IMR-90 (cell line): ENCODE data around the gene SNCG. TPM values are rescaled to one million over a fixed set of nuclear protein-coding genes. Genes with fewer than 3 reads are reported as not detected.

Source experiments
- ATAC-seq: fragments of 200-7000 bp; cut with Tn5 transposase; 2 replicates; pipeline ENCODE4 v1.9.1; 2020; ENCODE audit warnings: low read depth, mild to moderate bottlenecking, moderate library complexity
- BruUV-seq: library from RNA; stranded (reverse); fragments of 400-500 nt; replicated peaks from 2 replicates; lab custom pipeline; 2021; lab: Mats Ljungman, UMichigan
- CTCF ChIA-PET: fragments of 300-600 bp; formaldehyde crosslinking; extraction: SDS; loops from one replicate; lab custom pipeline; 2021; ENCODE audit warnings: antibody characterized with exemption; lab: Yijun Ruan, JAX
- POLR2A ChIA-PET: fragments of 300-600 bp; sonication (Branson Sonifier 250); formaldehyde crosslinking; loops from one replicate; lab custom pipeline; 2022; ENCODE audit warnings: antibody characterized with exemption; ENCODE audit not compliant: unreplicated experiment; lab: Charles Lee
- DNase-seq: peaks from one replicate; pipeline ENCODE4 v3.0.0; 2013
- H2AFZ ChIP-seq: replicated peaks from 2 replicates; pipeline ENCODE3; 2013; ENCODE audit warnings: low read length, mild to moderate bottlenecking; ENCODE audit not compliant: poor library complexity
- H2AK5ac ChIP-seq: 2 replicates; pipeline ENCODE4 v1.6.1; 2013; ENCODE audit warnings: low read depth, low read length, inconsistent platforms
- H2AK9ac ChIP-seq: replicated peaks from 2 replicates; pipeline ENCODE3; 2013; ENCODE audit warnings: mild to moderate bottlenecking, low read depth, low read length, moderate library complexity; ENCODE audit not compliant: poor library complexity
- H2BK120ac ChIP-seq: 2 replicates; pipeline ENCODE4 v1.6.1; 2013; ENCODE audit warnings: low read depth, low read length, inconsistent platforms
- H2BK15ac ChIP-seq: 3 replicates; pipeline ENCODE4 v1.6.1; 2013; ENCODE audit warnings: low read depth, low read length, inconsistent platforms
- H2BK20ac ChIP-seq: 2 replicates; pipeline ENCODE4 v1.6.1; 2013; ENCODE audit warnings: low read depth, mild to moderate bottlenecking, inconsistent platforms, low read length, moderate library complexity
- H2BK5ac ChIP-seq: 2 replicates; pipeline ENCODE4 v1.6.1; 2013; ENCODE audit warnings: mild to moderate bottlenecking, low read depth, low read length, inconsistent platforms; ENCODE audit not compliant: poor library complexity, severe bottlenecking
- H3K14ac ChIP-seq: replicated peaks from 2 replicates; pipeline ENCODE4 v1.6.1; 2013; ENCODE audit warnings: low read depth, low read length, inconsistent platforms
- H3K18ac ChIP-seq: 2 replicates; pipeline ENCODE4 v1.6.1; 2013; ENCODE audit warnings: low read depth, low read length, control low read depth
- H3K23ac ChIP-seq: 2 replicates; pipeline ENCODE4 v1.6.1; 2013; ENCODE audit warnings: low read depth, low read length, inconsistent platforms
- H3K27ac ChIP-seq: 2 replicates; pipeline ENCODE4 v1.5.1; 2013; ENCODE audit warnings: mild to moderate bottlenecking, control low read depth, low read length; ENCODE audit not compliant: insufficient read depth
- H3K27me3 ChIP-seq: 2 replicates; pipeline ENCODE4 v1.6.1; 2013; ENCODE audit warnings: low read length; ENCODE audit not compliant: control insufficient read depth, insufficient read depth
- H3K36me3 ChIP-seq: 2 replicates; pipeline ENCODE4 v1.6.1; 2013; ENCODE audit warnings: low read length, mixed read lengths; ENCODE audit not compliant: control insufficient read depth, insufficient read depth
- H3K4ac ChIP-seq: 2 replicates; pipeline ENCODE4 v1.6.1; 2013; ENCODE audit warnings: low read depth, low read length, inconsistent platforms
- H3K4me1 ChIP-seq: 2 replicates; pipeline ENCODE4 v1.6.1; 2013; ENCODE audit warnings: low read length, mixed read lengths; ENCODE audit not compliant: control insufficient read depth, insufficient read depth
- H3K4me2 ChIP-seq: 2 replicates; pipeline ENCODE4 v1.6.1; 2013; ENCODE audit warnings: low read depth, mild to moderate bottlenecking, control low read depth, low read length, moderate library complexity
- H3K4me3 ChIP-seq: 2 replicates; pipeline ENCODE4 v1.5.1; 2013; ENCODE audit warnings: low read depth, mild to moderate bottlenecking, control low read depth, low read length, moderate library complexity; ENCODE audit not compliant: insufficient read depth
- H3K56ac ChIP-seq: 2 replicates; pipeline ENCODE4 v1.6.1; 2013; ENCODE audit warnings: low read length, inconsistent platforms; ENCODE audit not compliant: insufficient read depth; ENCODE audit errors: extremely low read depth
- H3K79me1 ChIP-seq, 2 experiments: 2 replicates each; pipeline ENCODE4 v1.6.1; 2013; ENCODE audit warnings: low read length in 2 of 2, inconsistent platforms in 1 of 2, low read depth in 1 of 2
- H3K9ac ChIP-seq: 2 replicates; pipeline ENCODE4 v1.6.1; 2013; ENCODE audit warnings: low read depth, low read length, control low read depth
- H3K9me1 ChIP-seq: 2 replicates; pipeline ENCODE4 v1.6.1; 2013; ENCODE audit warnings: low read length, inconsistent platforms; ENCODE audit not compliant: insufficient read depth
- H3K9me3 ChIP-seq: 2 replicates; pipeline ENCODE4 v1.6.1; 2013; ENCODE audit warnings: low read length; ENCODE audit not compliant: control insufficient read depth, insufficient read depth
- H4K20me1 ChIP-seq: 2 replicates; pipeline ENCODE4 v1.6.1; 2013; ENCODE audit warnings: low read length, inconsistent platforms; ENCODE audit not compliant: insufficient read depth
- H4K5ac ChIP-seq: 2 replicates; pipeline ENCODE4 v1.6.1; 2013; ENCODE audit warnings: mild to moderate bottlenecking, low read depth, low read length, control low read depth
- H4K8ac ChIP-seq, 2 experiments: 2 replicates each; pipeline ENCODE4 v1.6.1; 2013; ENCODE audit warnings: low read depth in 2 of 2, low read length in 2 of 2, control low read depth in 1 of 2, inconsistent platforms in 1 of 2
- H4K91ac ChIP-seq: 2 replicates; pipeline ENCODE4 v1.6.1; 2013; ENCODE audit warnings: low read depth, low read length, inconsistent platforms; ENCODE audit not compliant: insufficient read depth
- CHD1 ChIP-seq: IDR thresholded peaks from 2 replicates; pipeline ENCODE4 v1.6.1; 2012; ENCODE audit warnings: low read depth, low read length, improper control_type of control experiment
- FOS ChIP-seq: fragments of 150-350 bp; IDR thresholded peaks from 2 replicates; pipeline ENCODE4 v1.6.1; 2016; ENCODE audit warnings: low read depth, low read length
- MAFK ChIP-seq: IDR thresholded peaks from 2 replicates; pipeline ENCODE4 v1.6.1; 2012; ENCODE audit warnings: low read depth, low read length, improper control_type of control experiment
- MAZ ChIP-seq: IDR thresholded peaks from 2 replicates; pipeline ENCODE4 v1.6.1; 2012; ENCODE audit warnings: low read depth, mild to moderate bottlenecking, low read length, improper control_type of control experiment, moderate library complexity, borderline replicate concordance
- MXI1 ChIP-seq: IDR thresholded peaks from 2 replicates; pipeline ENCODE4 v1.6.1; 2012; ENCODE audit warnings: low read depth, mild to moderate bottlenecking, low read length, moderate library complexity, borderline replicate concordance
- SMC3 ChIP-seq: fragments of 150-350 bp; IDR thresholded peaks from 2 replicates; pipeline ENCODE4 v1.6.1; 2016; ENCODE audit warnings: low read depth, mild to moderate bottlenecking, antibody characterized with exemption, low read length, moderate library complexity
- USF2 ChIP-seq: fragments of 150-350 bp; IDR thresholded peaks from 2 replicates; pipeline ENCODE4 v1.6.1; 2017; ENCODE audit warnings: mild to moderate bottlenecking, antibody characterized with exemption, low read length, low read depth
- WGBS, 2 experiments: methylation state at CpG; one replicate each; pipeline versions ENCODE4 v1.1.5 to v1.1.7; 2013; ENCODE audit warnings: missing lambda C conversion rate in 2 of 2; ENCODE audit not compliant: insufficient read length in 1 of 2; ENCODE audit errors: extremely low coverage in 2 of 2; 5-methylcytosine and 5-hydroxymethylcytosine counted together
- dilution Hi-C: fragments of 300-500 bp; cut with HindIII; formaldehyde crosslinking; loops from one replicate; pipeline ENCODE4 v1.14.3; 2018; ENCODE audit warnings: low sequenced_read_pairs; ENCODE audit not compliant: unreplicated experiment
- in situ Hi-C: fragments of 300-500 bp; cut with MboI; formaldehyde crosslinking; loops from 3 replicates; pipeline ENCODE4 v1.14.3; 2019; ENCODE audit warnings: low sequenced_read_pairs, inconsistent platforms, mixed read lengths
- intact Hi-C: fragments of 100-400 bp; cut with micrococcal nuclease; formaldehyde crosslinking; loops from 2 replicates; pipeline ENCODE4 v1.10.0; 2022
- polyA plus RNA-seq, 3 experiments: library from polyadenylated mRNA; depleted of rRNA; stranded (reverse); fragments of >200 nt; gene quantifications; 2 replicates each; pipeline ENCODE4 v1.2.3, GENCODE V29; 2012; ENCODE audit warnings: low replicate concordance in 1 of 3
- total RNA-seq: library from RNA; depleted of rRNA; stranded (reverse); fragments of >200 nt; gene quantifications from 2 replicates; pipeline ENCODE4 v1.2.3, GENCODE V29; 2012

SNCG gene
- total and polyA plus RNA-seq, 2 of the 4 experiments (the other 2 are of a cell fraction): 10.6 to 19.0 TPM

DNA sequence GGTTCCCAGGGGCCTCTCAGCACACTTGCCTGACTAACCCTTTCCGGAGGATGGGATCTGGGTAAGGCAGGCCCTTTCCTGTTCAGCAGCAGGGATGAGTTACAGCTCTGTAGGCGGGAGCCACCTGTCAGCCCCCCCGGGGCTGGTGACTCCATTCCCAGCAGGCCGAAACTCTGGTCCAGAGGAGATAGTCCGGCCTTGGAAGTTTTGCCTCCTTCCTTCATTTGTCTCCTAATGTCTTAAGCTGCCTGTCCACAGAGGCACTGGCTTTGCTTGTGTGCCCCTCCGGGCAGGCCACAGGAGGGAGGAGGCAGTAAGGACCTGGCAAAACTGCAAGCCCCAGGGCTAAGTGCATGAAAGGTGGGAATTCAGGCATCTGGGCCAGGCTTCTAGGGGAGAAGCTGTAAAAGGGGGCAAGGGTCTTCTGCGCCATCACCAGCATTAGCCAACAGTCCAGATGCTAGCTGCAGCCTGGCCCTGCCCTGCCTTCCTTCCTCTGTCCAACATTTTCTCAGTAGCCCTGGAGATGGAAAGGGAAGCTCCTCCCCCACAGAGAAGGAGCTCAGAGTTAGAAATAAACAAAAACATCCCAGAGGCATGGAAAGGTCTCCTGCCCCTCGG, 11.1 kb downstream of the SNCG start:
- dilution Hi-C loops: no loop called here
- no peaks in the 10 kb centered on the region for H3K27me3 ChIP-seq
- H3K4me2 ChIP-seq: peak overlapping the region; percentile 97
- H2AK5ac ChIP-seq: peak overlapping the region; percentile 67
- H4K91ac ChIP-seq: peak overlapping the region; percentile 56; the same call in 1 of the 2 replicates
- CTCF ChIA-PET: interaction anchor here (0.6 kb wide), 1 partner anchor 15 kb away, joined by 3 read pairs; no protein-coding TSS in a partner anchor
- peak overlapping the region; percentile 85 for H2BK5ac ChIP-seq
- DNase-seq: peak; percentile 57
- H3K4me3 ChIP-seq: peak overlapping the region; percentile 75
- no peaks in the 10 kb centered on the region for H3K36me3 ChIP-seq
- H2BK20ac ChIP-seq: no peak overlapping the region
- in situ Hi-C loops: no loop called here
- peak overlapping the region; percentile 99 for H2AK9ac ChIP-seq
- H3K56ac ChIP-seq: 0 out of 2 replicates have a peak overlapping the region, but pooled peaks have one; percentile 20
- TF ChIP-seq SMC3: no peak
- TF ChIP-seq FOS: no peak
- no peak for TF ChIP-seq MAFK
- TF ChIP-seq CHD1: no peak
- no peak for TF ChIP-seq MXI1
- TF ChIP-seq MAZ: no peak
- TF ChIP-seq USF2: no peak
- H3K9ac ChIP-seq: peak overlapping the region; percentile 56
- peak; percentile 38 for ATAC-seq
- H4K8ac ChIP-seq: peak overlapping the region in 1 of 2 experiments; percentile 64; a peak in 1 of 4 replicates
- peak overlapping the region; percentile 67 for H3K4ac ChIP-seq
- WGBS, 2 experiments: 62% methylated on average over 4 of the region's 8 CpGs; no CpG with 5 or more reads in 1 of the 2 experiments
- peaks cover 36% of the 10 kb centered on the region for H3K4me1 ChIP-seq
- peak overlapping the region; percentile 1; the same call in 1 of the 2 replicates for H3K18ac ChIP-seq
- peak overlapping the region; percentile 20; the same call in 1 of the 2 replicates for H2BK120ac ChIP-seq
- peaks cover 20% of the 10 kb centered on the region for H3K9me1 ChIP-seq
- H4K20me1 ChIP-seq: no peaks in the 10 kb centered on the region; the same call in 1 of the 2 replicates
- no peak overlapping the region; the same call in 2 of the 3 replicates for H2BK15ac ChIP-seq
- H4K5ac ChIP-seq: no peak overlapping the region; the same call in 1 of the 2 replicates
- peak overlapping the region; percentile 92 for H3K27ac ChIP-seq
- H3K14ac ChIP-seq: peak overlapping the region; percentile 37
- H2AFZ ChIP-seq: peak overlapping the region; percentile 92
- no TSS peak for BruUV-seq
- intact Hi-C loops: loop anchor here (2.0 kb wide), 1 partner anchor 123 kb away; no protein-coding TSS in a partner anchor
- no peaks in the 10 kb centered on the region for H3K9me3 ChIP-seq
- POLR2A ChIA-PET: no interaction called here
- H3K23ac ChIP-seq: peak overlapping the region; percentile 49; the same call in 1 of the 2 replicates
- H3K79me1 ChIP-seq: peaks cover 0 to 40% of the 10 kb centered on the region in 2 experiments; a peak in 3 of 4 replicates
